ENCODE measurements around the gene FEZ2. TPM values are rescaled to one million over a fixed set of nuclear protein-coding genes. Genes with fewer than 3 reads are reported as not detected.

Gene FEZ2
- total RNA-seq, 1 donor from 2014 or later = 70.7 TPM

DNA sequence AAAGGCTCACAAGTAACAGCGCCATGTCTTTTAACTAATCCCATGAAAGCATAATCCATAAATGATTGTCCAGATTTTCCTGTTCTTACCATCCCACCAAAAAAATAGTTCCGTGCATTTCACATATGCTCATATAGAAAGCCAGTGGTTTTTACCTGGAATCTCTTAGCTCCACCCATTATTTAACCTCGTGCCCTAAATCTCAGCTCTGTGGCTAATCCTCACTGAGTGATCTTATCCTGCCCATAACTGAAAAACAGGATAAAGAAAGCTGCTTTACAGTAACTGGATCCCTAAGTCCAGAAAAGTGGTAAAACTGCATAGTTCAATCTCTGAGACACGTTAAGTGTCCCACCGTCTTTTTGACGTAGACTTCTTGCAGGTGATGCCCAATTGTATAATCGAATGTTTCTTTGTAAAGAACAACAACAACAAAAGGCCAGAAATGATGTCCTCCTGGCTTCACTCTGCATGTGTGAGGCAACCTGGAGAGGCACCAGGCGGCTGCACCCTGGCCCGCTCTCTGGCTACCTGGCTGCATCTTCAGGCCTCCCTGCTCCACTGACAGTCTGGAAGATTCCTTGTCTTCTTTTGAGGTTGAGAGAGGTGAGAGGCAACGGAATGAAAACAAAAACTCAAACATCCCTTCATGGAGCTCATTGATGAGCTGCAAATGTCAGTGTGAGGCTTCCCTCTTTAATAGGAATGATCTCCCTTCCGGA, 38.6 kb downstream of the FEZ2 start:
- peaks cover 3% of the 10 kb centered on the region for H4K20me1 ChIP-seq (ENCODE audit: low read depth)
- no peaks in the 10 kb centered on the region for H3K9me3 Mint-ChIP-seq
- TF ChIP-seq EZH2 (IDR thresholded peaks at IDR 0.05) = no peak
- TF ChIP-seq, protein P1, sequence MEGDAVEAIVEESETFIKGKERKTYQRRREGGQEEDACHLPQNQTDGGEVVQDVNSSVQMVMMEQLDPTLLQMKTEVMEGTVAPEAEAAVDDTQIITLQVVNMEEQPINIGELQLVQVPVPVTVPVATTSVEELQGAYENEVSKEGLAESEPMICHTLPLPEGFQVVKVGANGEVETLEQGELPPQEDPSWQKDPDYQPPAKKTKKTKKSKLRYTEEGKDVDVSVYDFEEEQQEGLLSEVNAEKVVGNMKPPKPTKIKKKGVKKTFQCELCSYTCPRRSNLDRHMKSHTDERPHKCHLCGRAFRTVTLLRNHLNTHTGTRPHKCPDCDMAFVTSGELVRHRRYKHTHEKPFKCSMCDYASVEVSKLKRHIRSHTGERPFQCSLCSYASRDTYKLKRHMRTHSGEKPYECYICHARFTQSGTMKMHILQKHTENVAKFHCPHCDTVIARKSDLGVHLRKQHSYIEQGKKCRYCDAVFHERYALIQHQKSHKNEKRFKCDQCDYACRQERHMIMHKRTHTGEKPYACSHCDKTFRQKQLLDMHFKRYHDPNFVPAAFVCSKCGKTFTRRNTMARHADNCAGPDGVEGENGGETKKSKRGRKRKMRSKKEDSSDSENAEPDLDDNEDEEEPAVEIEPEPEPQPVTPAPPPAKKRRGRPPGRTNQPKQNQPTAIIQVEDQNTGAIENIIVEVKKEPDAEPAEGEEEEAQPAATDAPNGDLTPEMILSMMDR (IDR thresholded peaks at IDR 0.05) = no peak
- no peak for TF ChIP-seq EZH2phosphoT487 (IDR thresholded peaks at IDR 0.05)
- H3K27me3 Mint-ChIP-seq (ENCODE audit: insufficient read depth, low read depth) = no peaks in the 10 kb centered on the region
- no peaks in the 10 kb centered on the region for H3F3A ChIP-seq (ENCODE audit: low read depth)
- H3K27ac Mint-ChIP-seq = no peak overlapping the region
- no peaks in the 10 kb centered on the region for H3K36me3 ChIP-seq
- H3K4me3 Mint-ChIP-seq = no peak overlapping the region
- DNase-seq (ENCODE audit: low spot score) = no peak
- H3K9me3 ChIP-seq (ENCODE audit: low read depth) = no peaks in the 10 kb centered on the region
- no peak overlapping the region for H2AFZ ChIP-seq (replicated peaks)
- no peak overlapping the region for H3K9ac ChIP-seq
- H3K27ac ChIP-seq = no peak overlapping the region
- no peaks in the 10 kb centered on the region for H3K79me2 ChIP-seq (ENCODE audit: low read depth)
- no peaks in the 10 kb centered on the region for H3K4me1 ChIP-seq
- peaks cover 19% of the 10 kb centered on the region for H3K36me3 Mint-ChIP-seq
- no peak overlapping the region for H3K4me2 ChIP-seq
- peaks cover 11% of the 10 kb centered on the region for H3K4me1 Mint-ChIP-seq
- H3K4me3 ChIP-seq = no peak overlapping the region
- H3K27me3 ChIP-seq = no peaks in the 10 kb centered on the region

GRCh38 chr2:36556842-36557241, 41.1 kb downstream of the FEZ2 start:
- TF ChIP-seq EZH2phosphoT487 (IDR thresholded peaks at IDR 0.05) (no peak), EZH2 (IDR thresholded peaks at IDR 0.05) (no peak)
- TF ChIP-seq, protein P1 (IDR thresholded peaks at IDR 0.05) = no peak
- H3K9ac ChIP-seq = no peak overlapping the region
- no peaks in the 10 kb centered on the region for H3K36me3 ChIP-seq
- Mint-ChIP-seq H3K4me1 (peaks cover 7% of the 10 kb centered on the region), H3K4me3 (no peak overlapping the region), H3K27me3 (ENCODE audit: insufficient read depth, low read depth) (no peaks in the 10 kb centered on the region), H3K9me3 (no peaks in the 10 kb centered on the region), H3K27ac (no peak overlapping the region), H3K36me3 (peaks cover 23% of the 10 kb centered on the region)
- H4K20me1 ChIP-seq (ENCODE audit: low read depth) = no peaks in the 10 kb centered on the region
- H3K79me2 ChIP-seq (ENCODE audit: low read depth) = no peaks in the 10 kb centered on the region
- no peaks in the 10 kb centered on the region for H3K9me3 ChIP-seq (ENCODE audit: low read depth)
- DNase-seq (ENCODE audit: low spot score) = no peak
- H3K27me3 ChIP-seq = no peaks in the 10 kb centered on the region
- no peak overlapping the region for H3K27ac ChIP-seq
- no peaks in the 10 kb centered on the region for H3F3A ChIP-seq (ENCODE audit: low read depth)
- no peaks in the 10 kb centered on the region for H3K4me1 ChIP-seq
- H2AFZ ChIP-seq (replicated peaks) = no peak overlapping the region
- no peak overlapping the region for H3K4me3 ChIP-seq
- H3K4me2 ChIP-seq = no peak overlapping the region

GRCh38 chr2:36555789-36556188, 42.2 kb downstream of the FEZ2 start:
- Histone ChIP-seq H4K20me1 (ENCODE audit: low read depth) (no peaks in the 10 kb centered on the region), H3K4me2 (no peak overlapping the region), H3F3A (ENCODE audit: low read depth) (no peaks in the 10 kb centered on the region), H3K9ac (no peak overlapping the region), H3K79me2 (ENCODE audit: low read depth) (no peaks in the 10 kb centered on the region), H3K9me3 (ENCODE audit: low read depth) (no peaks in the 10 kb centered on the region), H3K27me3 (no peaks in the 10 kb centered on the region), H3K4me3 (no peak overlapping the region), H3K27ac (no peak overlapping the region), H3K4me1 (no peaks in the 10 kb centered on the region), H2AFZ (replicated peaks) (no peak overlapping the region), H3K36me3 (no peaks in the 10 kb centered on the region)
- Mint-ChIP-seq H3K4me1 (no peaks in the 10 kb centered on the region), H3K27ac (no peak overlapping the region), H3K36me3 (peaks cover 19% of the 10 kb centered on the region), H3K4me3 (no peak overlapping the region), H3K9me3 (no peaks in the 10 kb centered on the region), H3K27me3 (ENCODE audit: insufficient read depth, low read depth) (no peaks in the 10 kb centered on the region)
- no peak for DNase-seq (ENCODE audit: low spot score)
- no peak for TF ChIP-seq EZH2phosphoT487 (IDR thresholded peaks at IDR 0.05)
- TF ChIP-seq, protein P1 (IDR thresholded peaks at IDR 0.05) = no peak
- no peak for TF ChIP-seq EZH2 (IDR thresholded peaks at IDR 0.05)

Measured in neural progenitor cell (in vitro differentiated cells).